Measurements from ENCODE around the gene DOCK4. TPM values are rescaled to one million over a fixed set of nuclear protein-coding genes. Genes with fewer than 3 reads are reported as not detected.
A peak's percentile ranks its signal among the peaks of the same experiment; 100 is the strongest.

DOCK4 gene
- total and polyA plus RNA-seq, 4 donors: 7.2 to 48.9 (median 12.8) TPM

DNA sequence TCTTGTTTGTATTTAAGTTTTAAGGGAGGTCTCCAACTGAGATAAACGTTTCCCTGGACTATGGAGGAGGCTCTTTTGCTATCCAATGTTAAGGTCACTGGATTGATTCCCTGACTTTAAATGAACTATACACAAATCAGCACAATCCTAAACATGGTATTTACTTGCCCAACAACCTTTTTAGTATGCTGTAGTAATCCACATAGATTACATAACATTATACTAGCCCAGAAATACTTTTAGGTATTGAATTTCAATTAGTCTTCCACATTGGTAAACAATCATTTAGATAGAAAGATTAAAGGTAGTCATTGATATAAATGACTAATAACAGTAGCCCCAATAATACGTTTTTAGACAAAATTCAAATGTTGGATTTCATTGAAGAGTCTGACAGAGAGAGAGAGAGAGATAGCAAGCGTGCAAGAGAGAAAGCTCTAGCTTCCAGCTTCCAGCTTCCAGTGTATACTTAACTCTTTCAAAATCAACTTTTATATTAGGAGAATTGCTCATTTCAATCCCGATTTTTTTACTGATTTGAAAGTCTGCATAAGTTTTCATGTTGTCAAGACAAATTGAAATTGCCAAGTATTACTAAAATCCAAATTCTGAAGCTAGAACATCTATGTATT lies 155.8 kb downstream of the DOCK4 start (continued):
- no peak for TF ChIP-seq RXRA (IDR thresholded peaks at IDR 0.05)

DNA sequence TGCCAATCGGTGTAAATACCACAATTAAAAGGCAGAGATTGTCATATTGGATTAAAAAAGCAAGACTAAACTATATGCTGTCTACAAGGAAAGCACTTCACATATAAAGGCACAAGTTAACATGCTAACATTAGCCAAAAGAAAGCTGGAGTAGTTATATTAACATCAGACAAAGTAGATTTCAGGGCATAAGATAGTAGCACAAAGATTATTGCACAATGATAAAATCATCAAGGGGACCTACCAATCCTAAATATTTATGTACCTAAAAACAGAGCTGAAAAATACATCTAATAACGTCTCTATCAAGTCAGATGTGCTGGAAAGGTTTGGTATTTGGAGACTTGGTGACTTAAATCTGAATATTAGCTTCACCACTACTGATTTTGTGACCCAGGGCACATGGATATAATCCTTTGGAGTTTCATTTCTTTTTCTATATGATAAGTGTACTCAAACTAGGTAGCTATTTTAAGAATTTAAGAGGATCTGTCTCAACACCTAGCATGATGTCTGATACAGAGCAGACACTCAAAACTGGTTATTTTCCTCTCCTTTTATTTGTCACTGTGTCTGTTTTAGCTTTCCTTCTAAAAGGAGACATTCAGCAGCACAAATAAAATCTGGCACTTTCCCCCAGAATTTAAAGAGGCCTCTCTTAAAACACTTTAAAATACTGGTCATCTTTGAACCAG lies 156.5 kb downstream of the DOCK4 start:
- Histone ChIP-seq H3K27ac (ENCODE audit: low read depth in 1 of 2, low read length in 2 of 2) (peak overlapping the region in 1 of 2 donors; percentile 7), H3K9me3 (ENCODE audit: control insufficient read depth in 4 of 4, low read length in 3 of 4) (peaks cover 0 to 1% (median 0%) of the 10 kb centered on the region in 4 donors), H3K9ac (ENCODE audit: low read depth in 1 of 2, low read length in 2 of 2) (no peak overlapping the region), H3K4me3 (ENCODE audit: low read depth in 1 of 3, low read length in 3 of 3) (no peak overlapping the region), H3K4me1 (ENCODE audit: control insufficient read depth in 4 of 4, insufficient read depth in 4 of 4, low read length in 3 of 4) (peaks cover 2 to 20% (median 9%) of the 10 kb centered on the region in 4 donors), H3K27me3 (ENCODE audit: control insufficient read depth in 4 of 4, insufficient read depth in 4 of 4, low read length in 3 of 4) (no peaks in the 10 kb centered on the region), H3K36me3 (ENCODE audit: control insufficient read depth in 4 of 4, insufficient read depth in 3 of 4, low read depth in 1 of 4, low read length in 3 of 4) (no peaks in the 10 kb centered on the region)
- no peak for DNase-seq (ENCODE audit: low spot score)
- 83% methylated on average over 2 of the region's 2 CpGs for WGBS
- TF ChIP-seq SP1 (IDR thresholded peaks at IDR 0.05) (no peak), YY1 (IDR thresholded peaks at IDR 0.05) (no peak), GABPA (IDR thresholded peaks at IDR 0.05 in 1 of 2, conservative IDR thresholded peaks at IDR 0.05 in 1 of 2) (no peak), FOXA1 (IDR thresholded peaks at IDR 0.05) (no peak), EGR1 (IDR thresholded peaks at IDR 0.05; ENCODE audit: low read depth in 2 of 2) (no peak), RXRA (IDR thresholded peaks at IDR 0.05) (no peak), HNF4A (conservative IDR thresholded peaks at IDR 0.05) (no peak), FOXA2 (IDR thresholded peaks at IDR 0.05) (no peak), JUND (IDR thresholded peaks at IDR 0.05) (no peak), TAF1 (conservative IDR thresholded peaks at IDR 0.05) (no peak), HNF4G (IDR thresholded peaks at IDR 0.05) (no peak), NR2F2 (IDR thresholded peaks at IDR 0.05) (no peak), RAD21 (IDR thresholded peaks at IDR 0.05) (no peak)
- TF ChIP-seq, protein P1, sequence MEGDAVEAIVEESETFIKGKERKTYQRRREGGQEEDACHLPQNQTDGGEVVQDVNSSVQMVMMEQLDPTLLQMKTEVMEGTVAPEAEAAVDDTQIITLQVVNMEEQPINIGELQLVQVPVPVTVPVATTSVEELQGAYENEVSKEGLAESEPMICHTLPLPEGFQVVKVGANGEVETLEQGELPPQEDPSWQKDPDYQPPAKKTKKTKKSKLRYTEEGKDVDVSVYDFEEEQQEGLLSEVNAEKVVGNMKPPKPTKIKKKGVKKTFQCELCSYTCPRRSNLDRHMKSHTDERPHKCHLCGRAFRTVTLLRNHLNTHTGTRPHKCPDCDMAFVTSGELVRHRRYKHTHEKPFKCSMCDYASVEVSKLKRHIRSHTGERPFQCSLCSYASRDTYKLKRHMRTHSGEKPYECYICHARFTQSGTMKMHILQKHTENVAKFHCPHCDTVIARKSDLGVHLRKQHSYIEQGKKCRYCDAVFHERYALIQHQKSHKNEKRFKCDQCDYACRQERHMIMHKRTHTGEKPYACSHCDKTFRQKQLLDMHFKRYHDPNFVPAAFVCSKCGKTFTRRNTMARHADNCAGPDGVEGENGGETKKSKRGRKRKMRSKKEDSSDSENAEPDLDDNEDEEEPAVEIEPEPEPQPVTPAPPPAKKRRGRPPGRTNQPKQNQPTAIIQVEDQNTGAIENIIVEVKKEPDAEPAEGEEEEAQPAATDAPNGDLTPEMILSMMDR (IDR thresholded peaks at IDR 0.05; ENCODE audit: low read depth, low read length, missing input control): no peak
- TF ChIP-seq, protein P2, sequence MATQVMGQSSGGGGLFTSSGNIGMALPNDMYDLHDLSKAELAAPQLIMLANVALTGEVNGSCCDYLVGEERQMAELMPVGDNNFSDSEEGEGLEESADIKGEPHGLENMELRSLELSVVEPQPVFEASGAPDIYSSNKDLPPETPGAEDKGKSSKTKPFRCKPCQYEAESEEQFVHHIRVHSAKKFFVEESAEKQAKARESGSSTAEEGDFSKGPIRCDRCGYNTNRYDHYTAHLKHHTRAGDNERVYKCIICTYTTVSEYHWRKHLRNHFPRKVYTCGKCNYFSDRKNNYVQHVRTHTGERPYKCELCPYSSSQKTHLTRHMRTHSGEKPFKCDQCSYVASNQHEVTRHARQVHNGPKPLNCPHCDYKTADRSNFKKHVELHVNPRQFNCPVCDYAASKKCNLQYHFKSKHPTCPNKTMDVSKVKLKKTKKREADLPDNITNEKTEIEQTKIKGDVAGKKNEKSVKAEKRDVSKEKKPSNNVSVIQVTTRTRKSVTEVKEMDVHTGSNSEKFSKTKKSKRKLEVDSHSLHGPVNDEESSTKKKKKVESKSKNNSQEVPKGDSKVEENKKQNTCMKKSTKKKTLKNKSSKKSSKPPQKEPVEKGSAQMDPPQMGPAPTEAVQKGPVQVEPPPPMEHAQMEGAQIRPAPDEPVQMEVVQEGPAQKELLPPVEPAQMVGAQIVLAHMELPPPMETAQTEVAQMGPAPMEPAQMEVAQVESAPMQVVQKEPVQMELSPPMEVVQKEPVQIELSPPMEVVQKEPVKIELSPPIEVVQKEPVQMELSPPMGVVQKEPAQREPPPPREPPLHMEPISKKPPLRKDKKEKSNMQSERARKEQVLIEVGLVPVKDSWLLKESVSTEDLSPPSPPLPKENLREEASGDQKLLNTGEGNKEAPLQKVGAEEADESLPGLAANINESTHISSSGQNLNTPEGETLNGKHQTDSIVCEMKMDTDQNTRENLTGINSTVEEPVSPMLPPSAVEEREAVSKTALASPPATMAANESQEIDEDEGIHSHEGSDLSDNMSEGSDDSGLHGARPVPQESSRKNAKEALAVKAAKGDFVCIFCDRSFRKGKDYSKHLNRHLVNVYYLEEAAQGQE (IDR thresholded peaks at IDR 0.05): no peak
- TF ChIP-seq, protein P3, sequence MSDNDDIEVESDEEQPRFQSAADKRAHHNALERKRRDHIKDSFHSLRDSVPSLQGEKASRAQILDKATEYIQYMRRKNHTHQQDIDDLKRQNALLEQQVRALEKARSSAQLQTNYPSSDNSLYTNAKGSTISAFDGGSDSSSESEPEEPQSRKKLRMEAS (IDR thresholded peaks at IDR 0.05): no peak
- TF ChIP-seq, protein P4, sequence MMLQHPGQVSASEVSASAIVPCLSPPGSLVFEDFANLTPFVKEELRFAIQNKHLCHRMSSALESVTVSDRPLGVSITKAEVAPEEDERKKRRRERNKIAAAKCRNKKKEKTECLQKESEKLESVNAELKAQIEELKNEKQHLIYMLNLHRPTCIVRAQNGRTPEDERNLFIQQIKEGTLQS (IDR thresholded peaks at IDR 0.05): no peak
- TF ChIP-seq, protein P5, sequence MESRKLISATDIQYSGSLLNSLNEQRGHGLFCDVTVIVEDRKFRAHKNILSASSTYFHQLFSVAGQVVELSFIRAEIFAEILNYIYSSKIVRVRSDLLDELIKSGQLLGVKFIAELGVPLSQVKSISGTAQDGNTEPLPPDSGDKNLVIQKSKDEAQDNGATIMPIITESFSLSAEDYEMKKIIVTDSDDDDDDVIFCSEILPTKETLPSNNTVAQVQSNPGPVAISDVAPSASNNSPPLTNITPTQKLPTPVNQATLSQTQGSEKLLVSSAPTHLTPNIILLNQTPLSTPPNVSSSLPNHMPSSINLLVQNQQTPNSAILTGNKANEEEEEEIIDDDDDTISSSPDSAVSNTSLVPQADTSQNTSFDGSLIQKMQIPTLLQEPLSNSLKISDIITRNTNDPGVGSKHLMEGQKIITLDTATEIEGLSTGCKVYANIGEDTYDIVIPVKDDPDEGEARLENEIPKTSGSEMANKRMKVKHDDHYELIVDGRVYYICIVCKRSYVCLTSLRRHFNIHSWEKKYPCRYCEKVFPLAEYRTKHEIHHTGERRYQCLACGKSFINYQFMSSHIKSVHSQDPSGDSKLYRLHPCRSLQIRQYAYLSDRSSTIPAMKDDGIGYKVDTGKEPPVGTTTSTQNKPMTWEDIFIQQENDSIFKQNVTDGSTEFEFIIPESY (IDR thresholded peaks at IDR 0.05): no peak

Measured in liver (tissue), 9 donors.